Sigmoid colon (tissue), 4 donors: ENCODE measurements around the gene MOV10.

Experiments
- CTCF ChIP-seq, 4 experiments: fragments of 450-650 bp in 3 of 4; fragments of 200-600 bp in 1 of 4; IDR thresholded peaks; one replicate each; pipeline ENCODE4 v1.5.1; 2016 to 2019; ENCODE audit warnings: antibody characterized with exemption in 4 of 4, mild to moderate bottlenecking in 3 of 4, moderate library complexity in 2 of 4
- POLR2AphosphoS5 ChIP-seq, 4 donors: sonication (generic); formaldehyde crosslinking; IDR thresholded peaks; one replicate each; pipeline ENCODE4 v1.6.1; 2017; ENCODE audit warnings: antibody characterized with exemption in 4 of 4

- TF ChIP-seq CTCF (IDR thresholded peaks at IDR 0.05) (no peak), POLR2AphosphoS5 (IDR thresholded peaks at IDR 0.05) (no peak)
These were observed 61.3 kb downstream of the MOV10 start for GRCh38 chr1:112735752-112736151.
